ENCODE results near the gene PDCD10.

Gene PDCD10

DNA sequence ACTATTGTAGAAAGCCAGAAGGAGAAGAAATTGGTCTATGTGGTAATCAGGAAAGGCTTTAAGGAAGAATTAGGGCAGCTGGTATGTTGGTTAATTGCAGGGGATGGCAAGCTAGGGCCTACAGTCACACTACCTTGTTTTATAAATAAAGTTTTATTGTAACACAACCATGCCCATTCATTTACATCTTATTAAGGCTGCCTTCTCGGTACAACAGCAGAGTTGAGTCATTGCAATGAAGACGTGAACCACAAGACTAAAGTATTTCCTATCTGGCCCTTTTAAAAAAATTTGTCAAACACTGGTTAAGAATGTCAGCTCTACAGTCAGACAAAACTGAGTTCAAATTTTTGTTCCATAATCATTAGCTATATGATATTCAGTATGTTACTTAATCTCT lies 9.1 kb upstream of the PDCD10 start:
- H3K4me3 ChIP-seq (ENCODE audit: low read depth, low read length): no peak overlapping the region
- TF ChIP-seq ZNF324 (tag by site-specific recombination; IDR thresholded peaks at IDR 0.05) (no peak), SCRT1 (tag by site-specific recombination; IDR thresholded peaks at IDR 0.05; ENCODE audit: borderline replicate concordance) (no peak), SP7 (tag by site-specific recombination; IDR thresholded peaks at IDR 0.05) (no peak), GLI4 (tag by site-specific recombination; IDR thresholded peaks at IDR 0.05) (no peak), ZNF146 (tag by site-specific recombination; IDR thresholded peaks at IDR 0.05) (no peak), ZNF366 (tag by site-specific recombination; conservative IDR thresholded peaks at IDR 0.05) (no peak), ZNF19 (tag by site-specific recombination; IDR thresholded peaks at IDR 0.05; ENCODE audit: low read depth) (no peak), ZNF138 (tag by site-specific recombination; IDR thresholded peaks at IDR 0.05; ENCODE audit: borderline replicate concordance) (no peak)
- TF ChIP-seq, protein P1, sequence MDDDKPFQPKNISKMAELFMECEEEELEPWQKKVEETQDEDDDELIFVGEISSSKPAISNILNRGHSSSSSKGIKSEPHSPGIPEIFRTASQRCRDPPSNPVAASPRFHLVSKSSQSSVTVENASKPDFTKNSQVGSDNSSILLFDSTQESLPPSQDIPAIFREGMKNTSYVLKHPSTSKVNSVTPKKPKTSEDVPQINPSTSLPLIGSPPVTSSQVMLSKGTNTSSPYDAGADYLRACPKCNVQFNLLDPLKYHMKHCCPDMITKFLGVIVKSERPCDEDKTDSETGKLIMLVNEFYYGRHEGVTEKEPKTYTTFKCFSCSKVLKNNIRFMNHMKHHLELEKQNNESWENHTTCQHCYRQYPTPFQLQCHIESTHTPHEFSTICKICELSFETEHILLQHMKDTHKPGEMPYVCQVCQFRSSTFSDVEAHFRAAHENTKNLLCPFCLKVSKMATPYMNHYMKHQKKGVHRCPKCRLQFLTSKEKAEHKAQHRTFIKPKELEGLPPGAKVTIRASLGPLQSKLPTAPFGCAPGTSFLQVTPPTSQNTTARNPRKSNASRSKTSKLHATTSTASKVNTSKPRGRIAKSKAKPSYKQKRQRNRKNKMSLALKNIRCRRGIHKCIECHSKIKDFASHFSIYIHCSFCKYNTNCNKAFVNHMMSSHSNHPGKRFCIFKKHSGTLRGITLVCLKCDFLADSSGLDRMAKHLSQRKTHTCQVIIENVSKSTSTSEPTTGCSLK (tag by site-specific recombination; IDR thresholded peaks at IDR 0.05): no peak
- TF ChIP-seq, protein P2, sequence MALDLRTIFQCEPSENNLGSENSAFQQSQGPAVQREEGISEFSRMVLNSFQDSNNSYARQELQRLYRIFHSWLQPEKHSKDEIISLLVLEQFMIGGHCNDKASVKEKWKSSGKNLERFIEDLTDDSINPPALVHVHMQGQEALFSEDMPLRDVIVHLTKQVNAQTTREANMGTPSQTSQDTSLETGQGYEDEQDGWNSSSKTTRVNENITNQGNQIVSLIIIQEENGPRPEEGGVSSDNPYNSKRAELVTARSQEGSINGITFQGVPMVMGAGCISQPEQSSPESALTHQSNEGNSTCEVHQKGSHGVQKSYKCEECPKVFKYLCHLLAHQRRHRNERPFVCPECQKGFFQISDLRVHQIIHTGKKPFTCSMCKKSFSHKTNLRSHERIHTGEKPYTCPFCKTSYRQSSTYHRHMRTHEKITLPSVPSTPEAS (tag by site-specific recombination; IDR thresholded peaks at IDR 0.05): no peak
- H3K9me3 ChIP-seq (ENCODE audit: control insufficient read depth, insufficient read depth, low read depth, low read length): no peaks in the 10 kb centered on the region
- H3K4me1 ChIP-seq (ENCODE audit: control insufficient read depth, insufficient read depth, low read length): no peaks in the 10 kb centered on the region
- no peak overlapping the region for H3K27ac ChIP-seq (ENCODE audit: extremely low read depth, low read depth, low read length)
- CTCF ChIA-PET: no interaction called here
- POLR2A ChIA-PET: no interaction called here
- H3K36me3 ChIP-seq (ENCODE audit: control insufficient read depth in 2 of 2, insufficient read depth in 1 of 2, low read length in 2 of 2): no peaks in the 10 kb centered on the region

DNA sequence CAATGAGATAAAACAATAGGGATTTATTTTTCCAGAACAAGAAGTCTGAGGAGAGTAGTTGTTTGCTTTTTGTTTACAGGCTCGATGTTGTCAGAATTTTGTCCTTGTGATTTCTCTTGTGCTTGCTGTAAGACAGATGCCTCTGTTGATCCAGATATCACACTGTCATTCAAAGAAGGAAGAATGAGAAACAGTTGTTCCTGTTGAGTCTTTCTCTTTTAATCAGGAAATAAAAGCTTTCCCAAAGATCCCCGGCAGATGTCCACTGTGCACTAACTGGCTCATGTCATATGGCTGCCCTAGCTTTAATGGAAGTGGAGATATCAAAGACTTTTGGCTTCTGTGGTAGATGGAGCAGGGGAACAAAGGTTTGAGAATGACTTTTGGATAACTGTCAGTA lies 7.6 kb upstream of the PDCD10 start:
- TF ChIP-seq ZNF433 (tag by site-specific recombination; IDR thresholded peaks at IDR 0.05; ENCODE audit: low read depth) (no peak), ZBTB7A (tag by site-specific recombination; IDR thresholded peaks at IDR 0.05; ENCODE audit: low read depth) (no peak), ZNF529 (tag by site-specific recombination; IDR thresholded peaks at IDR 0.05; ENCODE audit: insufficient replicate concordance) (no peak), ZBTB1 (tag by site-specific recombination; IDR thresholded peaks at IDR 0.05) (no peak), MEIS1 (CRISPR knock-in tag; IDR thresholded peaks at IDR 0.05; ENCODE audit: borderline replicate concordance) (no peak), ZNF600 (tag by site-specific recombination; IDR thresholded peaks at IDR 0.05) (no peak), ZNF366 (tag by site-specific recombination; conservative IDR thresholded peaks at IDR 0.05) (no peak), ZNF560 (tag by site-specific recombination; IDR thresholded peaks at IDR 0.05; ENCODE audit: borderline replicate concordance) (no peak), ZSCAN23 (tag by site-specific recombination; IDR thresholded peaks at IDR 0.05) (no peak), ZNF416 (tag by site-specific recombination; IDR thresholded peaks at IDR 0.05) (no peak), ZNF248 (tag by site-specific recombination; IDR thresholded peaks at IDR 0.05) (no peak), ZNF624 (tag by site-specific recombination; IDR thresholded peaks at IDR 0.05) (no peak), ZNF792 (tag by site-specific recombination; IDR thresholded peaks at IDR 0.05) (no peak), REPIN1 (tag by site-specific recombination; IDR thresholded peaks at IDR 0.05; ENCODE audit: low read depth) (no peak), SP3 (tag by site-specific recombination; IDR thresholded peaks at IDR 0.05) (no peak)
- ChIA-PET CTCF (interaction anchor here (1.1 kb wide), 1 partner anchor 335 kb away, joined by 3 read pairs; no protein-coding TSS in a partner anchor), POLR2A (interaction anchor here (0.7 kb wide), 1 partner anchor 286 kb away, joined by 5 read pairs; no protein-coding TSS in a partner anchor)
- H3K27ac ChIP-seq (ENCODE audit: extremely low read depth, low read depth, low read length): no peak overlapping the region
- H3K36me3 ChIP-seq (ENCODE audit: control insufficient read depth in 2 of 2, insufficient read depth in 1 of 2, low read length in 2 of 2): no peaks in the 10 kb centered on the region
- H3K4me3 ChIP-seq (ENCODE audit: low read depth, low read length): no peak overlapping the region
- no peaks in the 10 kb centered on the region for H3K9me3 ChIP-seq (ENCODE audit: control insufficient read depth, insufficient read depth, low read depth, low read length)
- no peaks in the 10 kb centered on the region for H3K4me1 ChIP-seq (ENCODE audit: control insufficient read depth, insufficient read depth, low read length)
